Pancreas (tissue), 10 donors: Measurements from ENCODE around the gene SPINK7. TPM values are rescaled to one million over a fixed set of nuclear protein-coding genes. Genes with fewer than 3 reads are reported as not detected.
A peak's percentile ranks its signal among the peaks of the same experiment; 100 is the strongest.

Experiments
- ATAC-seq, 4 donors: fragments of 200-7000 bp; cut with Tn5 transposase; one replicate each; pipeline versions ENCODE4 v1.8.0 to v1.9.1; 2020; ENCODE audit warnings: mild to moderate bottlenecking in 4 of 4, moderate library complexity in 4 of 4
- DNase-seq, 6 donors: peaks; one replicate each; pipeline ENCODE4 v3.0.0-alpha.2; 2020
- FAIRE-seq: peaks from 2 replicates; lab custom pipeline; 2012; peaks lifted over from hg19 to GRCh38; lab: Jason Lieb, UNC
- H3K27ac ChIP-seq, 4 donors: fragments of 200-600 bp; sonication (generic); 1 replicate in 3 of 4; 2 replicates in 1 of 4; pipeline versions ENCODE4 v1.5.0 to v1.8.0; 2020
- H3K27me3 ChIP-seq, 4 donors: fragments of 200-600 bp; one replicate each; pipeline ENCODE4 v1.8.0; 2021
- H3K36me3 ChIP-seq, 3 donors: fragments of 200-600 bp; sonication (generic) in 1 of 3; one replicate each; pipeline versions ENCODE4 v1.5.0 to v1.8.0; 2020 to 2021
- H3K4me1 ChIP-seq, 3 donors: fragments of 200-600 bp; one replicate each; pipeline ENCODE4 v1.8.0; 2021
- H3K4me3 ChIP-seq, 4 donors: fragments of 200-600 bp; sonication (generic) in 2 of 4; one replicate each; pipeline versions ENCODE4 v1.5.0 to v1.8.0; 2020 to 2021
- H3K9me3 ChIP-seq, 4 donors: fragments of 200-600 bp; one replicate each; pipeline ENCODE4 v1.8.0; 2021
- WGBS, 2 donors: extraction: QIAGEN DNeasy Blood & Tissue Kit; methylation state at CpG; one replicate each; pipeline ENCODE4 v1.1.7; 2013; 5-methylcytosine and 5-hydroxymethylcytosine counted together
- intact Hi-C, 3 donors: fragments of 100-400 bp; cut with DNase I; formaldehyde crosslinking; loops; one replicate each; pipeline versions ENCODE4 v1.11.1 to v1.14.2; 2022
- polyA plus RNA-seq, 2 donors: library from polyadenylated mRNA; stranded (reverse); fragments of 200-250 nt; gene quantifications; one replicate each; pipeline ENCODE4 v1.2.3, GENCODE V29; 2013
- total RNA-seq, 6 donors: library from RNA; stranded (reverse); fragmentation: NEBNext Ultra II Directional in 4 of 6; extraction: Animal tissue kit (Norgen Biotek cat#: 25700) in 4 of 6; gene quantifications; one replicate each; pipeline versions ENCODE4 v1.2.1 to v1.2.4, GENCODE V29; 2021 to 2023
- TF ChIP-seq, protein P1 (sequence below), 4 donors: fragments of 200-600 bp; sonication (generic) in 3 of 4; IDR thresholded peaks; one replicate each; pipeline versions ENCODE4 v1.5.0 to v1.8.0; 2021; ENCODE audit warnings: antibody characterized with exemption in 4 of 4
- donor health status: healthy with polysubstance abuse.
- donor health status: DM: no; HTN: no; CAD: no; lungs with moderate emphysema.
- donor health status: DM: no; HTN: no; CAD: no.
- donor health status: control.
- donor health status: control.
- donor health status: Bipolar disorder and iron deficiency.
- donor health status: DM: yes; HTN: yes; CAD: no.
- donor health status: DM: no; HTN: no; CAD: no.
- donor health status: DM: no; HTN: no; CAD: no.
- donor health status: DM: yes; HTN: yes; CAD: no.

The SPINK7 gene
- total and polyA plus RNA-seq, 8 donors = not detected

DNA sequence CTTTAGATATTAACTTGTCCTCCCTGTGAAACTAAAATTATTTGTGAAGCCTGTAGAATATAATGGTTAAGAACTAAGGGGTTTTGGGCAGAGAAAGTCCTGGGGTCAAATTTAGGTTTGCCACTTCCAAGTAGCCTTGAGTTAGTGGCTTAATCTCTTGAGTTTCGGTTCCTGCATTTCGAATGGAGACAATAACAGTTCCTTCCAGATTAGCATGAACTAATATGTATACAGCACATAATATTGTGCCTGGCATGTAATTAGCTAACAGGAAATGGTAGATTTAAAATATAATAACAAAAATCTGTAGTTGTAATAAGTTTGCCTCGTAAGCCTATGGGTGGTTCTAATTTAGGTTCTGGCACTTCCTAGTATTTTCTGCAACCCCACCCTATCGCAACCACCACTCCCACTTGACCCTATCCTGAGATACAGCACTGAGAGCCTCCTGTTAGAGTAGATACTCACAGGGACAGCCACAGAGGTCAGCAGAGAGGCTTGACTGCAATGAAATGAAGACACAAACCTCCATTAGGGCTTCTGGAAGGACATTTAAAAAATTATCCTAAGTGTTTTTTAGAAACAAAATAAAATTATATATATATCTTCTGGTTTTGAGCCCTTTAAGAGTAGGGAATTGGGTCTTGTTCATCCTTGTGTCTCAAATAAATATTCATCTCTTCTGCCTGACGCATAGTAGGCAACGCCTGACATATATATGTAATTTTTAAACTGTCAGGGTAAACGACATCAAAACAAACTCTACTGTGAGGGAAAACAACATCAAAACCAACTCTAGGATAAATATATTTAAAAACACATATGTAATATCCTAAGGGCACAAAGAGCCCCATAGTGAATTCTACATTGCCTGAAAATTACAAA is 31.6 kb downstream of the SPINK7 start:
- no peak overlapping the region for H3K4me3 ChIP-seq
- 72 to 84% methylated on average over 7 of the region's 7 CpGs for WGBS, 2 donors
- H3K4me1 ChIP-seq = no peaks in the 10 kb centered on the region
- H3K27me3 ChIP-seq = no peaks in the 10 kb centered on the region
- FAIRE-seq (no peak), DNase-seq (no peak), ATAC-seq (no peak)
- intact Hi-C loops = no loop called here
- no peak overlapping the region for H3K27ac ChIP-seq
- no peaks in the 10 kb centered on the region for H3K36me3 ChIP-seq
- TF ChIP-seq, protein P1, sequence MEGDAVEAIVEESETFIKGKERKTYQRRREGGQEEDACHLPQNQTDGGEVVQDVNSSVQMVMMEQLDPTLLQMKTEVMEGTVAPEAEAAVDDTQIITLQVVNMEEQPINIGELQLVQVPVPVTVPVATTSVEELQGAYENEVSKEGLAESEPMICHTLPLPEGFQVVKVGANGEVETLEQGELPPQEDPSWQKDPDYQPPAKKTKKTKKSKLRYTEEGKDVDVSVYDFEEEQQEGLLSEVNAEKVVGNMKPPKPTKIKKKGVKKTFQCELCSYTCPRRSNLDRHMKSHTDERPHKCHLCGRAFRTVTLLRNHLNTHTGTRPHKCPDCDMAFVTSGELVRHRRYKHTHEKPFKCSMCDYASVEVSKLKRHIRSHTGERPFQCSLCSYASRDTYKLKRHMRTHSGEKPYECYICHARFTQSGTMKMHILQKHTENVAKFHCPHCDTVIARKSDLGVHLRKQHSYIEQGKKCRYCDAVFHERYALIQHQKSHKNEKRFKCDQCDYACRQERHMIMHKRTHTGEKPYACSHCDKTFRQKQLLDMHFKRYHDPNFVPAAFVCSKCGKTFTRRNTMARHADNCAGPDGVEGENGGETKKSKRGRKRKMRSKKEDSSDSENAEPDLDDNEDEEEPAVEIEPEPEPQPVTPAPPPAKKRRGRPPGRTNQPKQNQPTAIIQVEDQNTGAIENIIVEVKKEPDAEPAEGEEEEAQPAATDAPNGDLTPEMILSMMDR (IDR thresholded peaks at IDR 0.05) = no peak
- no peaks in the 10 kb centered on the region for H3K9me3 ChIP-seq

DNA sequence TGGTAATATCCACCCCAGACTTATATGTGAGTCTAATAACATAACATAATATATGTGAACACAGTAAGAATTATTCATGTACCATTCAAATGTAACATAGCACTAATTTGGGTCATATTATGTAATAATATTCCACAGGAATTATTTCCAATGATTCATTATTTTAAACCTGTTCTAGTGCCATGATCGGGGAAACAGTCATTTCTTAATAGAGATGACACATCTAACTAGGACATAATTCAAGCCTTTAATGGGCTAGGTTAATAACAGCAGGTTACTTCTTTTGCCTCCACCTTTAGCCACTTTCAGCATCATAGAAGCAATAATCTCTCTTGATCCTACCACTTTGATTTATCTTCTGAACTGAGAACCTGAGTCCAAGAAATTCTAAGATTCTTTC is 35.5 kb downstream of the SPINK7 start:
- TF ChIP-seq, protein P1 (IDR thresholded peaks at IDR 0.05) = no peak
- FAIRE-seq = no peak
- no peak for ATAC-seq
- 89 to 93% methylated on average over 1 of the region's 1 CpG for WGBS, 2 donors
- DNase-seq = no peak
- H3K36me3 ChIP-seq = no peaks in the 10 kb centered on the region
- no peaks in the 10 kb centered on the region for H3K27me3 ChIP-seq
- H3K9me3 ChIP-seq = no peaks in the 10 kb centered on the region
- H3K4me3 ChIP-seq = no peak overlapping the region
- no peak overlapping the region for H3K27ac ChIP-seq
- intact Hi-C loops = no loop called here
- no peaks in the 10 kb centered on the region for H3K4me1 ChIP-seq

DNA sequence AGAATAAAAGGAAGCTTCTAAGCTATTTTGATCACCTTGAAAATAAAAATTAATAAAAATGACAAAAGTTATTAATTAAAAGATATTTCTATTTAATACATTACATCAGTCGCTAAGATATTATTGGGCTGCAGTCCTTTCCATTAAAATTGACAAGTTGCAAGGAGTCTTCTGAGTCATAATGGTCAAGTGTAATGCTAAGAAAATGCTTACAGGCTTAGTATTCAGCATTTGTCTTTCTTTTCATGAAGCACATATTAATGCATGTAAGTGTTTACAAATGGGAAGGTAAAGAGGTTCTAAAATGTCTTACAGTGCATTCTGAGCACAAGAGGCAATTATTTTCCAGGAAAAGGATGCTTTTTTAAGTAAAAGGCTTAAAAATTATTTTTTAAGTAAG is 40.5 kb downstream of the SPINK7 start:
- Histone ChIP-seq H3K36me3 (no peaks in the 10 kb centered on the region), H3K4me3 (no peak overlapping the region), H3K9me3 (no peaks in the 10 kb centered on the region), H3K4me1 (no peaks in the 10 kb centered on the region), H3K27me3 (no peaks in the 10 kb centered on the region), H3K27ac (no peak overlapping the region)
- no peak for ATAC-seq
- DNase-seq = no peak
- TF ChIP-seq, protein P1 (IDR thresholded peaks at IDR 0.05) = no peak
- intact Hi-C loops = no loop called here
- 74 to 85% methylated on average over 1 of the region's 1 CpG for WGBS, 2 donors
- no peak for FAIRE-seq

DNA sequence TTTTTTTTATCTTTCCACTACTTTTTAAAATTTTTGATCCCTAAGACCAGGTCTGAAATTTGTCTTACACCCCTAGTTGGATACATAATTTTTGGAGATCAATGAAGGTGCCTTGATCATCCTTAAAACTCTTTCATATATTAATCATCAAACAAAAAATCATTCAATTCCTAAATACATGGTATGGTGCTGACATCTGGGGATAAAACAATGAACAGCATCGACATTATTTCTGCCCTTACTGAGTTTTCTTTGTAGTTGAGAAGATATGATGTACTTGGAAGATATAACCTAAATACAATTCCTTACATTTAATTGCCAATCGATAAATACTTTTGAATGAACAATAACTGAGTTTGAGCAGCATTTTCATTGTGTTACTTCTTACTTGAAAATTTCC is 41.4 kb downstream of the SPINK7 start:
- ATAC-seq (no peak), DNase-seq (no peak), FAIRE-seq (no peak)
- intact Hi-C loops = no loop called here
- Histone ChIP-seq H3K9me3 (no peaks in the 10 kb centered on the region), H3K27ac (no peak overlapping the region), H3K36me3 (no peaks in the 10 kb centered on the region), H3K27me3 (no peaks in the 10 kb centered on the region), H3K4me1 (no peaks in the 10 kb centered on the region), H3K4me3 (no peak overlapping the region)
- 84 to 87% methylated on average over 2 of the region's 2 CpGs for WGBS, 2 donors
- TF ChIP-seq, protein P1 (IDR thresholded peaks at IDR 0.05) = no peak

DNA sequence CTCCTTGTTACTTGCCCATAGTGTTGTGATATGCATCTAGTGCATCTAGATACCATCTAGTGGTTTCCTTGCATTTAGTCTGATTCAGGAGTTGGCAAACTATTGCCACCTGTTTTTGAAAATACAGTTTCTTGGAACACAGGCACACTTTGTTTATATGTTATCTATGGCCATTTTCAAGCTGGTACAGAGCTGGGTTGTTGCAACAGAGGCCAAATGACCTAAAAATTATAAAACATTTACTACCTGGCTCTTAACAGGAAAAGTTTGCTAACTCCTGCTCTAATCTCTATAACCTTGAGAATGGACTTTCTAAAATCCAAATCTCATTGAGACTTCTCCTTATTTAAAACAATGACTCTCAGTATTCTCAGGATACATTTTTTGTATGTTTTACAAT is 52.1 kb downstream of the SPINK7 start:
- FAIRE-seq (no peak), ATAC-seq (peak in 1 of 4 donors; percentile 72), DNase-seq (no peak)
- TF ChIP-seq, protein P1 (IDR thresholded peaks at IDR 0.05) = no peak
- Histone ChIP-seq H3K36me3 (no peaks in the 10 kb centered on the region), H3K4me3 (no peak overlapping the region), H3K9me3 (no peaks in the 10 kb centered on the region), H3K27ac (no peak overlapping the region), H3K27me3 (no peaks in the 10 kb centered on the region), H3K4me1 (peaks cover 0 to 11% (median 9%) of the 10 kb centered on the region in 3 donors)
- intact Hi-C loops = no loop called here
